RWPE1 (cell line): ENCODE results near the gene TSPAN4.

Experiments used
- CTCF ChIA-PET: fragments of 350-600 bp; sonication (Branson Sonifier 250); formaldehyde crosslinking; extraction: SDS; loops from one replicate; lab custom pipeline; 2021; lab: Yijun Ruan, JAX
- POLR2A ChIA-PET: fragments of 400-600 bp; formaldehyde crosslinking; extraction: SDS; loops from one replicate; lab custom pipeline; 2020; ENCODE audit warnings: antibody characterized with exemption; ENCODE audit not compliant: low non-redundant PET; lab: Yijun Ruan, JAX
- DNase-seq: peaks from one replicate; pipeline ENCODE4 v3.0.0; 2012; ENCODE audit warnings: low spot score
- H3K27ac ChIP-seq: fragments of 450-650 bp; 2 replicates; pipeline ENCODE4 v1.5.1; 2017
- TF ChIP-seq, protein P1 (sequence below): fragments of 450-650 bp; conservative IDR thresholded peaks from 2 replicates; pipeline ENCODE4 v1.5.1; 2017; ENCODE audit warnings: low read depth, mild to moderate bottlenecking

TSPAN4 gene

DNA sequence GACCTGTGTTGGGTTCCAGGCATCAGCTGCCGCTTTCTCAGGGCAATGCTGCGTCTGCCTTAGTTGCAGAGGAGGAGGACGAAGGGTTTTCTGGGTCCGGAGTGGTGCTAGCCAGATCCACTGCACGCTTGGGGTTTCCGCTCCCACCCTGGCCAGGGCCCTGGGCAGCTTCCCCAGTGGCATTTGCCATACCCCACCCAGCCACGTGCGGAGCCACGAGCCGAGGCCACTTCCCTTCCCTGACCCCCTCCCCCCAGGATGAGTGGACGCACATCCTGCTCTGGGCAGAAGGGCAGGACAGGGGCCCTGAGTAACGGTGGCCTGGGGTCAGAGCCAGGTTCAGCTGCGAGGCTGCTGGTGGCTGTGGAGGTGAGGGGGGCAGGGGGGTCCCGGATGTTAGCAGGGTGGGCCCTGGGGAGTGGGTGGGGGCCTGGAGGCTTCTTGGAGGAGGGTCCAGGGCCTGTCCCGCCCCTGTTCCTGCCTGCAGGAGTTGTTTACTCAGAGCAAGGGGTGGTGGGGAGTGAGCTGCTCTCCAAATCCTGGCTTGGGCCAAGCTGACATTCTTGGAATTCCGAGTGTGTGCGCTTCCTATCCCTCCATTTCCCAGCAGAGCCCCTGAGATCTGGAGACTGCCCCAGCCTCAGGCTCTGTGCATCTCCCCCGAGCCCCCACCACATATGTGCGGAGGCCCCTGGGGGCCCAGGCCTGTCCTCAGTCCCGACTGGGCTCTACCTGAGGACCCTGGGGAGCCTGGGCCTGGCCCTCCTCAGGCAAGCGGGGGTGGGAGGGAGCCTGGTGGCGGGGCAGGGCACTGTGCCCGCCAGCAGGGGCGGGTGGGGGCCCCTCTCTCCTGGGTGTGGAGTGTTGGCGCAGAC lies 1.4 kb downstream of the TSPAN4 start:
- CTCF ChIA-PET, result interaction anchor here (0.6 to 1.5 kb wide), 3 partner anchors 81 to 671 kb away, joined by 3 to 5 read pairs (median 4); no protein-coding TSS in a partner anchor

DNA sequence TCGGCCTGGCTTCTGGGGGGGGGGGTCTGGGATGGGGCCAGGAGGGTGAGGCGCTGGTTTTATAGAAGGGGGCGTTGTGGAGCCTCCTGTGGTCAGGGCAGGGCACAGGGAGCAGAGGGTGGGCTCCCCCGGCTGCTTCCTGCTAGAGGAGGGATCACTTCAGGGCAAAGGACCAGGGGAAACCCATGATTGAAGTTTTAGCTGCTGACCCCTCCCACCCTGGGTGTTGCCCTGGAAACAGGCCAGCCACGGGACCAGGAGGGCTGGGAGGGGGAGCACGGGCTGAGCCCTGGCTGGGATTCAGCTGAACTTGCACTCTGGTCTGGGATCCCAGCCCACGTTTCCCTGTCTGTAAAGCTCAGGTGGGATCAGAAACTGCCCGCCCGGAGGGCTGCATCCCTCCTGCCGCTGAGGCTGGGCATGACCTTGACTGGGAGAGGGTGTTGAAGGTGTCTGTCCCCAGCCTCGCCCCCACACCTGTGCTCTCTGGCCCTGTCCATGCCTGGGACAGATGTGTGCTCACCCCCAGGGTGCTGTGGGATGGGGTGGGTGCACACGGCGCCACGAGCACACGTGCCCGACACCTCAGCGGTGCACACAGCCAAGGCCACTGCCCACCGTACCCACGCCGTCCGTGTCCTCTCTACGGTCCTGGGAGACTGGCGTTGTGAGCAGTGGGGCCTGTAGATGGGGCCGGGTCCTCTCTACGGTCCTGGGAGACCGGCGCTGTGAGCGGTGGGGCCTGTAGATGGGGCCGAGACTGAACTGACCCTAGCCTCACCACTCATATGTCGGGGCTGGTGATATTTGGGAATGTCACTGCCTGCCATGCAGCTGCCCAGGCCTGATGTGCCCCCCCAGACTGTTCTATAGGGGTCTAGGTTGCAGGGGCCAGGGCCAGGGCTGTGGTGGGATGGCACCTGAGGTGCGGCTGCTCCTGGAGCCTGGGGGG lies 2.3 kb downstream of the TSPAN4 start:
- POLR2A ChIA-PET, result interaction anchor here (1.3 kb wide), 1 partner anchor 26 kb away, joined by 4 read pairs; no protein-coding TSS in a partner anchor
- peak; percentile 75 for DNase-seq
- peak overlapping the region; percentile 99 for H3K27ac ChIP-seq
- TF ChIP-seq, protein P1, sequence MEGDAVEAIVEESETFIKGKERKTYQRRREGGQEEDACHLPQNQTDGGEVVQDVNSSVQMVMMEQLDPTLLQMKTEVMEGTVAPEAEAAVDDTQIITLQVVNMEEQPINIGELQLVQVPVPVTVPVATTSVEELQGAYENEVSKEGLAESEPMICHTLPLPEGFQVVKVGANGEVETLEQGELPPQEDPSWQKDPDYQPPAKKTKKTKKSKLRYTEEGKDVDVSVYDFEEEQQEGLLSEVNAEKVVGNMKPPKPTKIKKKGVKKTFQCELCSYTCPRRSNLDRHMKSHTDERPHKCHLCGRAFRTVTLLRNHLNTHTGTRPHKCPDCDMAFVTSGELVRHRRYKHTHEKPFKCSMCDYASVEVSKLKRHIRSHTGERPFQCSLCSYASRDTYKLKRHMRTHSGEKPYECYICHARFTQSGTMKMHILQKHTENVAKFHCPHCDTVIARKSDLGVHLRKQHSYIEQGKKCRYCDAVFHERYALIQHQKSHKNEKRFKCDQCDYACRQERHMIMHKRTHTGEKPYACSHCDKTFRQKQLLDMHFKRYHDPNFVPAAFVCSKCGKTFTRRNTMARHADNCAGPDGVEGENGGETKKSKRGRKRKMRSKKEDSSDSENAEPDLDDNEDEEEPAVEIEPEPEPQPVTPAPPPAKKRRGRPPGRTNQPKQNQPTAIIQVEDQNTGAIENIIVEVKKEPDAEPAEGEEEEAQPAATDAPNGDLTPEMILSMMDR, result no peak
- CTCF ChIA-PET, result interaction anchor here (0.6 to 1.5 kb wide), 4 partner anchors 80 to 670 kb away, joined by 3 to 5 read pairs (median 4); no protein-coding TSS in a partner anchor

More for the DNA sequence above, 1.4 kb downstream of the TSPAN4 start:
- peak; percentile 86 for DNase-seq
- POLR2A ChIA-PET, result interaction anchor here (1.2 to 1.7 kb wide), 3 partner anchors 11 to 25 kb away, joined by 4 to 7 read pairs (median 5); partner anchors contain the start of gene CD151
- TF ChIP-seq, protein P1, result no peak
- H3K27ac ChIP-seq, result peak overlapping the region; percentile 99

DNA sequence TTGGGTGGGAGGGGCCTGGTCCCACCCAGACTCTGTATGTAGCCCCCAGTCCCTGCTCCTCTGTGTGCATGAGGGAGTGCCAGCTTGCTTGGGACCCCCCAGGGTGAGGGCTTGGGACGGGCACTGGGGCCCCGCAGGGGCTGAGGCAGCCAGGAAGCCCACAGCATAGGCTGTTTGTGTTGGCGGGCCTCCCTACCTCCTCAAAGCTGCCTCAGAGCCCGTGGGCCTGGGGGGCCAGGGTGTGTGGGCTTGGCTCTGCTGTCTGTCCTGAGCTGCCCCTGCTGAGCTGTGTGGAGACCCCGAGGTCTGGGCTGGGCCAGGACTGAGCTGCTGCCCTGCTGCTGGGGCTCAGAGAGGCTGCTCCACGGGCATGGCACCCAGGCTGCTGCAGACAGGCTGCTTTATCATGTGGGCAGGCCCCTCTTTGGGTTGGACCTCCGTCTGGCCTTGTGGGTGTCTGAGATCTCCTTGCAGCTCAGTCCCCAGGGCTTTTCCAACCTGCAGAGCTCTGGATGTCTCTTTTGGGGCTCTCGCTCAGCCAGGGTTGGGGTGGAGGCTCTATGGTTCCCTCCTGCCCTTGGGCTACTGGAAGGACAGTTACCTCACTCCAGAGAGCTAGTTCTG lies 3.3 kb downstream of the TSPAN4 start:
- no peak for DNase-seq
- CTCF ChIA-PET, result interaction anchor here (0.6 kb wide), 1 partner anchor 281 kb away, joined by 3 read pairs; no protein-coding TSS in a partner anchor
- POLR2A ChIA-PET, result interaction anchor here (0.5 to 0.6 kb wide), 2 partner anchors 142 to 597 kb away, joined by 3 read pairs; no protein-coding TSS in a partner anchor
- TF ChIP-seq, protein P1, result no peak
- H3K27ac ChIP-seq, result peak overlapping the region; percentile 99

DNA sequence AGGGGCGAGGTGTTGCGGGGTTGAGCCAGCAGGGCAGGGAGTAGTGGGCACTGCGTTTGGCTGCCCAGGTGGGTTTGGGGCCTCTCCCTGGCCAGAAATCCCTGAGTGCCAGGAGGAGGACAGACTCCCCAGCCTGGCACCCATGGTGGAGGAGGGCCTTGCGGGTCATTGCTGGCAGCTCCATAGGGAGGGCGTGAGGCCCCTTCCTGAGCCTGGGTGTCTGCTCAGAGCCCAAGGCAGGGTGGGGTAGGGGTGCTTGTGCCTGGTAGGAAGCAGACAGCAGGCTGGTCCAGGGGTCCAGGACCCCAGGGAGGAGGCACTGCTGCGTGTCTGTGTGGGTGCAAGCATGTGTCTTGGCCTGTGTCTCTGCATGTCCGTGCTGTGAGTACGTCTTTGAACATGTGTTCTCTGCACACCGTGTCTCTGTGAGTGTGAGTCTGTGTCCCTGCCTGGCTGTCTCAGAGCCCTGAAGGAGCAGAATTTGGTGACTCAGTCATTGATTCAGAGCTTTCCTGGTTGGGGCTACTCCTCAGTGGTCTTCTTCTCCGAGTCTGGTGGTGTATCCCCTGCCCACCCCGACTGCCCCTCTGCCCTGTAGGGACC lies 3.9 kb downstream of the TSPAN4 start:
- CTCF ChIA-PET, result interaction anchor here (0.6 kb wide), 1 partner anchor 281 kb away, joined by 3 read pairs; no protein-coding TSS in a partner anchor
- DNase-seq, result no peak
- TF ChIP-seq, protein P1, result no peak
- peak overlapping the region; percentile 99 for H3K27ac ChIP-seq
- POLR2A ChIA-PET, result interaction anchor here (0.6 kb wide), 1 partner anchor 596 kb away, joined by 3 read pairs; no protein-coding TSS in a partner anchor

DNA sequence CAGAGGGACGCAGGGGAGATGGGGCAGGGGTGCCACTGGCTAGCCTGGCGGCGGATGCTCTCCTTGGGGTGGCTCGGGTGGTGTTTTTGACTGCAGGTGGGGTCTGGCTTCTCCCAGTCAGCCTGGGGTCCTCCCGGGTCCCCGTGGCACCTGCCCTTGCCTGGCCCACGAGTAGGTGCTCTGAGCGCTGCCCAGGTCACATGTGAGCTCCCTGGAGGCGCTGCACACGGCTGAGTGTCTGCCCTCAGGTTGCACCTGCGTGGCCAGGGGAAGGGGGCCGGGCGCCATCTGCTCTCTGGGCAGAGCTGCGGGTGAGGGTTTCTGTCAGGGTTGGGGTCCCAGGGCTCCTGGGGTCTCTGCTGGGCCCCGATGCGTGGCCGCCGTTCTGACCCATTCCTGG lies 5.2 kb downstream of the TSPAN4 start:
- CTCF ChIA-PET, result interaction anchor here (0.7 to 1.4 kb wide), 6 partner anchors 22 to 205 kb away, joined by 3 to 5 read pairs (median 5); no protein-coding TSS in a partner anchor
- POLR2A ChIA-PET, result no interaction called here
- no peak for DNase-seq
- peak overlapping the region; percentile 99 for H3K27ac ChIP-seq
- TF ChIP-seq, protein P1, result no peak
